ACC112 (cell line): ENCODE results near the gene NPIPB6.

Experiments used
- H2AFZ ChIP-seq: fragments of 200-600 bp; sonication (generic); one replicate; pipeline ENCODE4 v1.6.0; 2017; ENCODE audit warnings: antibody characterized with exemption, low read length; ENCODE audit not compliant: unreplicated experiment
- H3K27ac ChIP-seq: fragments of 200-600 bp; sonication (generic); 2 replicates; pipeline ENCODE4 v1.5.1; 2014; ENCODE audit warnings: low read depth, mild to moderate bottlenecking, antibody characterized with exemption, low read length, moderate library complexity
- H3K27me3 ChIP-seq: fragments of 200-600 bp; sonication (generic); 2 replicates; pipeline ENCODE4 v1.6.1; 2014; ENCODE audit warnings: mild to moderate bottlenecking, antibody characterized with exemption, low read length, moderate library complexity, mixed read lengths; ENCODE audit not compliant: insufficient read depth
- H3K36me3 ChIP-seq: fragments of 200-600 bp; sonication (generic); 2 replicates; pipeline ENCODE4 v1.6.1; 2016; ENCODE audit warnings: mild to moderate bottlenecking, antibody characterized with exemption, low read length, moderate library complexity, mixed read lengths; ENCODE audit not compliant: insufficient read depth
- H3K4me1 ChIP-seq: fragments of 200-600 bp; sonication (generic); one replicate; pipeline ENCODE4 v1.6.1; 2016; ENCODE audit warnings: low read length, mixed read lengths; ENCODE audit not compliant: insufficient read depth, unreplicated experiment, control insufficient read depth
- H3K4me3 ChIP-seq: fragments of 200-600 bp; sonication (generic); 2 replicates; pipeline ENCODE4 v1.5.1; 2014; ENCODE audit warnings: mild to moderate bottlenecking, low read depth, low read length
- H3K79me2 ChIP-seq: fragments of 200-600 bp; sonication (generic); one replicate; pipeline ENCODE4 v1.6.0; 2016; ENCODE audit warnings: low read length; ENCODE audit not compliant: control insufficient read depth, unreplicated experiment, insufficient read depth

NPIPB6 gene

DNA sequence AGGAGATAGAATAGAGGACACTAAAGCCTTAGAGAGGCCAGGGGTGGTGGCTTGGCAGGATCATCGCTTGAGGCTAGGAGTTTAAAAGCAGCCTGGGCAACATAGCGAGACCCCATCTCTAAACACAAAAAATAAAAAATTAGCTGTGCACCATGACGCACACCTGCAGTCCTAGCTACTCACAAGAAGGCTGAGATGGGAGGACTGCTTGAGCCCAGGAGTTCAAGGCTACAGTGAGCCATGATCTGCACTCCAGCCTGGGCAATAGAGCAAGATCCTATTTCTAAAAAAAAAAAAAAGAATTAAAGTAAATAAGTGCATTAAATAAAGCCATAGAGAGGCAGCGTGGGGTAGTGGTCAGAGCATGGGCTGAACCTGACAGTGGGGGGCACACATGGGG is 51.9 kb downstream of the NPIPB6 start:
- Histone ChIP-seq H2AFZ (no peak overlapping the region), H3K4me3 (no peak overlapping the region), H3K27ac (no peak overlapping the region), H3K36me3 (no peaks in the 10 kb centered on the region), H3K79me2 (no peaks in the 10 kb centered on the region), H3K4me1 (no peaks in the 10 kb centered on the region), H3K27me3 (peaks cover 16% of the 10 kb centered on the region)

DNA sequence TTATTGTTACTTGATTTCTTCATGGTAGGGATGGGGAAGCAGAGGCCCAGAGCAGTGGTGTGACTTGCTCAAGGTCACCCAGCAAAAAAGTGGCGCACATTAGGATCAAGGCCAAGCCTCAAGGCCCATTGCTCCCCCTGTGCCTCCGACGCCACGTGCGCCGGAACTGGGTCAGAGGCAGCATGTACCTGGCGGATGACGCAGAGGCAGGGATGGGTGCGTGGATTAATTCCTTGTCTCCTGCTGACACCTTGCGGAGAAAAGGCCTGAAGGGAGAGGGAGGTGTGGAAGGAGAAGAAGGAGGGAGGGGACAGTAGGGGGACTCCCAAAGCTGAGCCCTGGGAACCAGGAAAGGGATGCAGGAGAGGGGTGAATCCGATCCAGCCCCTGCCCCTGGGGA is 52.5 kb downstream of the NPIPB6 start:
- Histone ChIP-seq H2AFZ (no peak overlapping the region), H3K4me1 (no peaks in the 10 kb centered on the region), H3K36me3 (no peaks in the 10 kb centered on the region), H3K27ac (no peak overlapping the region), H3K79me2 (no peaks in the 10 kb centered on the region), H3K4me3 (no peak overlapping the region), H3K27me3 (peaks cover 22% of the 10 kb centered on the region)

DNA sequence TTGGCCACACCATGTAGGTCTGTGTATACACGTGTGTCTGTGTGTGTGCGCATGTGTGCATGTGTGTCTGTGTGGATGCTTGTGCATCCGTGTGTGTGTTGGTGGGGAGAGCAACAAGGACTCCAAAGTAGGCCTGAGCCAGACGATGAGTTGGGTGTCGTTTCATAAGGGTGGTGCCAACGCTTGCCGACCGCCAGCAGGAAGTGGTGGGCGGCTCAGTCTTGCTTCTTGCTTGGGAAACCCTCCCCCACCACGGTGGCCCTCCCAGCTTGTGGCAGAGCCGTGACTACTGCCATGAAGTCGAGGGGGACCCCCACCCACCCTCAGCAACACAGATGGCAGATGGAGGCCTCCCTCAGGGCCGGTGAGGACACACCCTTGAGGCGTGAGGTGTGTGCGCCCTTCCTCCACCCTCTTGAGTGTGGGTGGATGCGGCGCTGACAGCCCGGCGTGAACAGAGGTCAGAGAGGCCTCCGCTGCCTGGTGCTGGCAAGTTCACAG is 53.4 kb downstream of the NPIPB6 start:
- no peak overlapping the region for H3K4me3 ChIP-seq
- H2AFZ ChIP-seq: no peak overlapping the region
- H3K36me3 ChIP-seq: no peaks in the 10 kb centered on the region
- peaks cover 24% of the 10 kb centered on the region for H3K27me3 ChIP-seq
- H3K4me1 ChIP-seq: no peaks in the 10 kb centered on the region
- no peaks in the 10 kb centered on the region for H3K79me2 ChIP-seq
- H3K27ac ChIP-seq: no peak overlapping the region

DNA sequence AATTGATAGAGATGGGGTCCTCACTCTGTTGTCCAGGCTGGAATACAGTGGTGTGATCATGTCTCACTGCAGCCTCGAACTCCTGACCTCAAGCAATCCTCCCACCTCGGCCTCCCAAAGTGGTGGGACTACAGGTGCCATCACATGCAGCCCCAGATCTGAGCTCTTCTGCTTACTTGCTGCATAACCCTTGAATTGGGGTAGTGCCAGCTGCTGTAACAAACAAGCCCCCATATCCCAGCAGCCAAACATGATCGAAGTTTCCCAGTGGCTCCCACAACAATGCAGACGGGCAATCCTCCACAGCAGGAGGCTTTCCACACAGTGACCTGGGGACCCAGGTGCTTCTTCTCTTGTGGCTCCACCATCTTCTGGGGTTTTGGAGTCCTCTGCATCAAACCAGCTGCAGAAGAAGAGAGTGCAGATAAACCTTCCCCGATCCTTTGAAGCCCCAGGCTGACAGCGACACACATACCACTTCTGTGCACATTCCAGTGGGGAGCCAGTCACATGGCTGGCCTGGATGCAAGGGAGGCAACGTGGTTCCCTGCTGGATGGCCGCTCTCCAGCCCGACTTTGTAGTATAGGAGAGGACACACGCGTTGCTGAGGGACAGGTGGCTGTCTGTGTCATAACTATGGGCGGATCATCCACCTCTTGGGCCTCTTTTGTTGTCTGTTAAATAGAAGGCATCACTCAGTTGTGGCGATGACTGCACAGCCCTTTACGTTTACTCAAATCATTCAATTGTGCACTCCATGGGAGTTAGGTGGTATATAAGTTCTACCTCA is 54.3 kb downstream of the NPIPB6 start:
- H3K27me3 ChIP-seq: peaks cover 24% of the 10 kb centered on the region
- no peak overlapping the region for H3K4me3 ChIP-seq
- no peak overlapping the region for H2AFZ ChIP-seq
- no peaks in the 10 kb centered on the region for H3K36me3 ChIP-seq
- no peaks in the 10 kb centered on the region for H3K4me1 ChIP-seq
- no peak overlapping the region for H3K27ac ChIP-seq
- no peaks in the 10 kb centered on the region for H3K79me2 ChIP-seq

DNA sequence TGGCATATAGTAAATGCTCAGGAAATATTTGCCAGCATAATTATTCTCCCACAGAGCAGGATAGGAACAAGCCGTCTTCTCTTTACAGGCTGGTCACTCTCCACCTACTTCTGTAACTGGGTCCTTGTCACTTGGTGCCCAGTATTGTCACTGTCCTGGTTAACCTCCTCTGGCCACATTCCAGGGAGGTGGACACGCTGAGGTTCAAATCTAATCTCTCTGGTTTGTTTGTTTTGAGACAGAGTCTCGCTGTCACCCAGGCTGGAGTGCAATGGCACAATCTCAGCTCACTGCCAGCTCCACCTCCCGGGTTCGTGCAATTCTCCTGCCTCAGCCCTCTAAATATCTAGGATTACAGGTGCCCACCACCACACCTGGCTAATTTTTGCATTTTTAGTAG is 55.4 kb downstream of the NPIPB6 start:
- no peak overlapping the region for H2AFZ ChIP-seq
- no peaks in the 10 kb centered on the region for H3K79me2 ChIP-seq
- H3K4me1 ChIP-seq: no peaks in the 10 kb centered on the region
- peaks cover 25% of the 10 kb centered on the region for H3K27me3 ChIP-seq
- H3K36me3 ChIP-seq: no peaks in the 10 kb centered on the region
- no peak overlapping the region for H3K4me3 ChIP-seq
- no peak overlapping the region for H3K27ac ChIP-seq

DNA sequence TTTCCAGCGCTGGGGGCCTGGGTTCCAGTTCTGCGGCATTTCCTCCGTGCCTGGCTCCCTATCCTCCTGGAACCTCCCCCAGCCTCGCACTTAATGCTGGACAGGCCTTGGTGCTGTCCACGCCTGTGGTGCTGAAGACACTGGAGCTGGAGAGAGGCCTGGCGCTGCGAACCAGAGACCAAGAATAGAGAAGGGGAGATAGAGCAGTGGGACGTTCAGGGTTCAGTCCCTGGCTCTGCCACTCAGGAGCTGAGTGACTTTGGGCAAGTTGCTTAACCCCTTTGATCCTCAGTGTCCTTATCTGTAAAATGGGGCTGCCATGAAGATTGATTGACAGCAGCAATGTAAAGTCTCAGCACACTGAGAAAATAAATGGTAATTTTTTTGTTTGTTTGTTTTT is 59.1 kb downstream of the NPIPB6 start:
- no peaks in the 10 kb centered on the region for H3K36me3 ChIP-seq
- no peaks in the 10 kb centered on the region for H3K79me2 ChIP-seq
- H2AFZ ChIP-seq: no peak overlapping the region
- no peak overlapping the region for H3K27ac ChIP-seq
- peaks cover 58% of the 10 kb centered on the region for H3K27me3 ChIP-seq
- no peak overlapping the region for H3K4me3 ChIP-seq
- no peaks in the 10 kb centered on the region for H3K4me1 ChIP-seq

DNA sequence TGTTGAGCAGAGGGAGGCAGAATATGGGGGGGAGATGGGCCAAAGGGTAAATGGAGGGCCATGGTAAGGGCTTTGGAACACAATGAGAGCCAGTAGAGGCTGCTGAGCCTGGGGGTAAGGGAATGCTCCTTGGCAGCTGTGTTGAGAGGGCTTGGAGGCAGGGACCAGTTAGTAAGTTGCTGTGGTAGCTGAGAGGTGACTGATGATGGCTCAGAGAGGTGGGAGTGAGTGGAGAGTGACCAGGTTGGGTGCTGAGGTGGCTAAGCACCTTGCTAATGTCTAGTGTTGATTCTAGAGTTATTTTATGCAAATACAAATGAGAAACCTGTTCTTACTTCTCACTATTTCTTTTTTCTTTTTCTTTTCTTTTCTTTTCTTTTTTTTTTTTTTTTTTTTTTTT is 60.2 kb downstream of the NPIPB6 start:
- Histone ChIP-seq H3K79me2 (no peaks in the 10 kb centered on the region), H3K27me3 (peaks cover 51% of the 10 kb centered on the region), H2AFZ (no peak overlapping the region)

DNA sequence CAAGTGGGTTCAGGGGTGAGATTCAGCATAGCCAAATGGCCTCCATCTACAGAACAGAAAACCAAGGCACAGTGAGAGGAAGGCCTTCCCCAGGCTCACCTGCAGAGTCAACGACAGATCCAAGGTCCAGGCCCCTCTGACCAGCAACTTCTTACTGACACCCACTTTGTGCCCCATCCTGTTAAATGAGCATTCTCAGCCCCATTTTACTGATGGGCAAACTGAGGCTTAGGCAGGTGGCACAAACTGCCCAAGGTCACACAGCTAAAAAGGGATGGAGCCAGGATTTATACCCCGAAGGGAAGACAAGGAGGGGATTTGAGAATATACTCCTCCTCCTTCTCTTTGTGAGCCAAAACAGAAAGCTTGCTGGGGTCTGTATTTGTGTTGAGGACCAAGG is 61.7 kb downstream of the NPIPB6 start:
- no peak overlapping the region for H3K27ac ChIP-seq
- H3K79me2 ChIP-seq: no peaks in the 10 kb centered on the region
- no peaks in the 10 kb centered on the region for H3K4me1 ChIP-seq
- H2AFZ ChIP-seq: no peak overlapping the region
- H3K27me3 ChIP-seq: peaks cover 51% of the 10 kb centered on the region
- no peak overlapping the region for H3K4me3 ChIP-seq
- no peaks in the 10 kb centered on the region for H3K36me3 ChIP-seq

More for the DNA sequence above, 60.2 kb downstream of the NPIPB6 start:
- Histone ChIP-seq H3K27ac (no peak overlapping the region), H3K4me1 (no peaks in the 10 kb centered on the region), H3K36me3 (no peaks in the 10 kb centered on the region), H3K4me3 (no peak overlapping the region)

DNA sequence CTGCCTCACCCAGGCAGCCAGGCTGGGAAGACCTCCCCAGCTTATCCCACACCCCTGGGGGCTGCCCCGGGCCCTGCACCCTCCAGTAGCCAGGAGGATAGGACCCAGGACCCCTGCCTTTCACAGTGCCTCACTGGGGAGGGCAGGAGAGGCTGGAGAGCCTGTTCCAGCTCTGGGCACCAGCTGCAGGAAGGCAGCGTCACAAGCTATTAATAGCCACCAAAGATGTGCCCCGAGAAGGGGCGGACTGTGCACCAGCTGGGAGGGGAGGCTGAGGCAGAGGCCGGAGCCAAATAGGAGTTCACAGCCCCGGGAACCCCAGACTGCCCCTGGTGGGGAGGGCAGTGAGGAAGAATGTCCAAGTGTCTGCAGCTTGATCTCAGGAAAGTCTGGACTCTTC is 62.2 kb downstream of the NPIPB6 start:
- no peaks in the 10 kb centered on the region for H3K4me1 ChIP-seq
- no peak overlapping the region for H2AFZ ChIP-seq
- no peak overlapping the region for H3K27ac ChIP-seq
- H3K36me3 ChIP-seq: no peaks in the 10 kb centered on the region
- peaks cover 49% of the 10 kb centered on the region for H3K27me3 ChIP-seq
- H3K4me3 ChIP-seq: no peak overlapping the region
- no peaks in the 10 kb centered on the region for H3K79me2 ChIP-seq

DNA sequence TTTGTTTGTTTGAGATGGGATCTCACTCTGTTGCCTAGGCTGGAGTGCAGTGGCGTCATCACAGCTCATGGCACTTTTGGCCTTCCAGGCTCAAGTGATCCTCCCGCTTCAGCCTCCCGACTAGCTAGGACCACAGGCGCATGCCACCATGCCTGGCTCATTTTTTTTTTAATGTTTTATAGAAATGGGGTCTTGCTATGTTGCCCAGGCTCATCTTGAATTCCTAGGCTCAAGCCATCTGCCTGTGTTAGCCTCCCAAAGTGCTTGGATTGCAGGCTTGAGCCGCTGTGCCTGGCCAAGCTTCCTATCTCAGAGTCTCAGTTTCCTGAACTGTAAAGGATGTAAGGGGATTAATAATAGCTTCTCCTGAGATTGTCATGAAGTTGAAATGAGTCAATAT is 63.0 kb downstream of the NPIPB6 start:
- no peaks in the 10 kb centered on the region for H3K79me2 ChIP-seq
- H3K4me3 ChIP-seq: no peak overlapping the region
- no peak overlapping the region for H2AFZ ChIP-seq
- peaks cover 47% of the 10 kb centered on the region for H3K27me3 ChIP-seq
- no peaks in the 10 kb centered on the region for H3K4me1 ChIP-seq
- no peak overlapping the region for H3K27ac ChIP-seq
- no peaks in the 10 kb centered on the region for H3K36me3 ChIP-seq

DNA sequence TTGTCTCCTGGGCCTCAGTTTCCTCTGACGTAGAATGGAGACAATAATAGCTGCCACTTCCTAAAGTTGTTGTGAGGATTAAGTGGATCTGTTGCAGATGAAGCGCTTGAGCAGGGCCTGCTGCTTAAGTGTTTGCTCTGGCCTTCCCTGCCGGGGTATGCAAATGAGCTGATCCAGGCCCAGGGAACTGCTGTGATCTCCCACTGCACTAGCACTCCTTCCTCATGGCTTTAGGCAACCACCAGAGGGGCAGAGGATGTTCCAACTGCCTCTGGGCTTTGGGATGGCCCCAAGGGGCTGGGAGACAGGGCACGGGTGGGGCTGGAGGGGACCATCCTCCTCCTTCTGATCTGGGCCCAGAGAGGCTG is 64.8 kb downstream of the NPIPB6 start:
- no peaks in the 10 kb centered on the region for H3K4me1 ChIP-seq

More for the DNA sequence above, 64.8 kb downstream of the NPIPB6 start:
- peaks cover 65% of the 10 kb centered on the region for H3K27me3 ChIP-seq
- H3K36me3 ChIP-seq: no peaks in the 10 kb centered on the region
- no peaks in the 10 kb centered on the region for H3K79me2 ChIP-seq
- no peak overlapping the region for H3K27ac ChIP-seq
- H2AFZ ChIP-seq: no peak overlapping the region
- H3K4me3 ChIP-seq: no peak overlapping the region
